ENCODE results near the gene GFOD1. TPM values are rescaled to one million over a fixed set of nuclear protein-coding genes. Genes with fewer than 3 reads are reported as not detected.

Gene GFOD1
- total RNA-seq, 1 experiment from 2014 or later = 6.1 TPM

- H3K9me3 Mint-ChIP-seq = no peaks in the 10 kb centered on the region
- no peak overlapping the region for H2BK12ac ChIP-seq (ENCODE audit: insufficient read length, low read depth, low read length)
- H3K4me1 ChIP-seq (ENCODE audit: insufficient read depth, low read length) = peaks cover 4% of the 10 kb centered on the region; the same call in 1 of the 2 replicates
- WGBS (ENCODE audit: extremely low coverage, insufficient read length, low lambda C conversion rate) = no CpG with 5 or more reads among the region's 5 CpGs
- no peak overlapping the region for H3K9ac ChIP-seq (ENCODE audit: extremely low read depth, insufficient read length, low read length)
- H2BK120ac ChIP-seq (ENCODE audit: low read depth, low read length, poor library complexity, severe bottlenecking) = no peak overlapping the region
- no peak overlapping the region for H4K91ac ChIP-seq (ENCODE audit: insufficient read length, low read depth, low read length)
- no peak overlapping the region for H2AFZ ChIP-seq (ENCODE audit: low read length)
- H3K14ac ChIP-seq (ENCODE audit: insufficient read depth, low read length) = no peak overlapping the region
- no peak overlapping the region for H4K8ac ChIP-seq (replicated peaks; ENCODE audit: insufficient read length, low read depth, low read length)
- no peak overlapping the region for H2BK5ac ChIP-seq (ENCODE audit: insufficient read length, low read length)
- no peaks in the 10 kb centered on the region for H3K27me3 ChIP-seq (ENCODE audit: insufficient read depth, low read length)
- DNase-seq = no peak
- H2BK15ac ChIP-seq (ENCODE audit: low read depth, low read length) = no peak overlapping the region
- H3K27ac ChIP-seq (ENCODE audit: insufficient read length, low read depth, low read length) = no peak overlapping the region
- H2AK5ac ChIP-seq (ENCODE audit: insufficient read length, low read length) = no peak overlapping the region
- H3K79me2 ChIP-seq (ENCODE audit: insufficient read depth, low read length) = no peaks in the 10 kb centered on the region
- H4K5ac ChIP-seq (ENCODE audit: insufficient read length, low read depth, low read length) = no peak overlapping the region
- no peaks in the 10 kb centered on the region for H3K27me3 Mint-ChIP-seq (ENCODE audit: low read depth)
- H4K20me1 ChIP-seq (ENCODE audit: control insufficient read depth, insufficient read depth, insufficient read length) = no peaks in the 10 kb centered on the region
- TF ChIP-seq, protein P1, sequence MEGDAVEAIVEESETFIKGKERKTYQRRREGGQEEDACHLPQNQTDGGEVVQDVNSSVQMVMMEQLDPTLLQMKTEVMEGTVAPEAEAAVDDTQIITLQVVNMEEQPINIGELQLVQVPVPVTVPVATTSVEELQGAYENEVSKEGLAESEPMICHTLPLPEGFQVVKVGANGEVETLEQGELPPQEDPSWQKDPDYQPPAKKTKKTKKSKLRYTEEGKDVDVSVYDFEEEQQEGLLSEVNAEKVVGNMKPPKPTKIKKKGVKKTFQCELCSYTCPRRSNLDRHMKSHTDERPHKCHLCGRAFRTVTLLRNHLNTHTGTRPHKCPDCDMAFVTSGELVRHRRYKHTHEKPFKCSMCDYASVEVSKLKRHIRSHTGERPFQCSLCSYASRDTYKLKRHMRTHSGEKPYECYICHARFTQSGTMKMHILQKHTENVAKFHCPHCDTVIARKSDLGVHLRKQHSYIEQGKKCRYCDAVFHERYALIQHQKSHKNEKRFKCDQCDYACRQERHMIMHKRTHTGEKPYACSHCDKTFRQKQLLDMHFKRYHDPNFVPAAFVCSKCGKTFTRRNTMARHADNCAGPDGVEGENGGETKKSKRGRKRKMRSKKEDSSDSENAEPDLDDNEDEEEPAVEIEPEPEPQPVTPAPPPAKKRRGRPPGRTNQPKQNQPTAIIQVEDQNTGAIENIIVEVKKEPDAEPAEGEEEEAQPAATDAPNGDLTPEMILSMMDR (conservative IDR thresholded peaks at IDR 0.05) = no peak
- H3K4me2 ChIP-seq (ENCODE audit: insufficient read depth, insufficient read length, low read length) = no peak overlapping the region
- H3K9me3 ChIP-seq (ENCODE audit: control insufficient read depth, low read depth, low read length) = no peaks in the 10 kb centered on the region
- H3K79me1 ChIP-seq (ENCODE audit: insufficient read depth, low read depth, low read length, poor library complexity, severe bottlenecking) = no peaks in the 10 kb centered on the region
- no peak overlapping the region for H3K4me3 Mint-ChIP-seq
- no peak overlapping the region for H3K23ac ChIP-seq (ENCODE audit: insufficient read length, low read depth, low read length)
- H3K36me3 Mint-ChIP-seq (ENCODE audit: insufficient read depth in 1 of 3, low read depth in 3 of 3) = no peaks in the 10 kb centered on the region
- H3K27ac Mint-ChIP-seq = no peak overlapping the region
- no peak overlapping the region for H3K18ac ChIP-seq (ENCODE audit: insufficient read length, low read depth, low read length)
- H3T11ph ChIP-seq (ENCODE audit: low read length) = no peak overlapping the region
- H3K23me2 ChIP-seq (ENCODE audit: insufficient read length, low read depth, low read length, poor library complexity, severe bottlenecking) = no peaks in the 10 kb centered on the region
- H3K56ac ChIP-seq (ENCODE audit: insufficient read length, low read depth, low read length) = no peak overlapping the region
- H3K4ac ChIP-seq (ENCODE audit: low read depth, low read length) = no peak overlapping the region
- H2BK20ac ChIP-seq (ENCODE audit: low read depth, low read length, poor library complexity, severe bottlenecking) = no peak overlapping the region
- peaks cover 4 to 12% of the 10 kb centered on the region in 2 experiments; a peak in 2 of 4 replicates for H3K4me1 Mint-ChIP-seq
These were observed 83.0 kb downstream of the GFOD1 start for GRCh38 chr6:13404228-13404891.
